NCI-H2196 treated with DMSO at 0.1 percent for 48 hours (cell line): Measurements from ENCODE around the gene DAPK2.

ENCODE experiments used
- DNase-seq: peaks from one replicate; lab custom pipeline; 2025; ENCODE audit not compliant: unreplicated experiment; lab: John Stamatoyannopoulos, UW

DAPK2 gene

DNA sequence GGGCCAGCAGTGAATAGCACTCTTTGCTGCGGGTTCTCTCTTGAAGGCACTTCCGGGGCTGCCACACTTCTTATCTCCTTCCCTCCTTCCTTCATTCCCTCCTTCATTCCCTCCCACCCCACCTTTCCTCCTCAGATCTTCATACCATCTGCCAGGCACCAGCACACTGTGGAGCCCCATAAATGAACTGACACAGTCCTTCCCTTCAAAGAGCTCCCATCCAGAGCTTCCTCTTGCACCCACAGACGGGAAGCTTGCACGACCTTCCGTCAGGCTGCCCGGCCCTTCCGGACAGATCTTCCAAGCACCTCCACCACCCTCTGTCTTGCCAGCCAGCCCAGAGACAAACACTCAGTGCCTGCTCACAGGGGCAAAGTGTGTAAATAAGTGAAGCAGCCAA lies 147.1 kb downstream of the DAPK2 start:
- no peak for DNase-seq

DNA sequence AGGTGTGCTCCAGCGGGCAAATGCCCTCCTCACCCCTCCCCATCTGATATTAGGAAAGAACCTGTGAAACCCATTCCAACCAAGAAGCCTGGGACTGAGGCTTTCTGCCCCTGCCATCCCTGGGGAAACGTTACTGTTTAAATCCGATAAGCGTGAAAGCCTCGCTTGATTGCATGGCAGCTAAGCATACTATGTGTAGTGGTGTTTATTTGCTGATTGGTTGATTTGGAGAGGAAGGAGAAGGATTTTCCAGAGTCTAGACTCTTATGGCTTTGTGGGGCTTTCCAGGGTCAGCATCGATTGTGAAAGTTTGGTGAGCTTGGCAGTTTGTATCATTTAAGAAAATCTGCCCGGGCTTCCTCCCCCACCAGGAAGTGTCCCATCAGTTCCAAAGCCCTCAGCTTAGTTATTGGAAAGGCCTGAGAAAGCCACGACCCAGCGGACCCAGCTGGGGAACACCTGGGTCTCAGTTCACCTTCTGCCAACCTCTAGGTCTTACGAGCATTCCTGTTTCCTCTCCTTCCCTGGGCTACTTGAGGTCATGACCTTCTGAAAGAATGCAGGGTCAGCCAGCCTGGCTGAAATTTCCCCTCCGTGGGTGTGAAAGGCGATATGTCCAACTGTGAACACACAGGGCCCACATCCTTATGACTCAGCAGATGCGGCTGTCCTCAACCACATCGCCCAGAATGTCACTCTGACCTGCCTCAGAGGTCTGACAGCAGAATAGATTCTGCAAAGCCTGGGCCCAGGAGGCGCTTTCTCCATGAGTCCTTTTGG lies 149.8 kb downstream of the DAPK2 start:
- DNase-seq, result no peak

DNA sequence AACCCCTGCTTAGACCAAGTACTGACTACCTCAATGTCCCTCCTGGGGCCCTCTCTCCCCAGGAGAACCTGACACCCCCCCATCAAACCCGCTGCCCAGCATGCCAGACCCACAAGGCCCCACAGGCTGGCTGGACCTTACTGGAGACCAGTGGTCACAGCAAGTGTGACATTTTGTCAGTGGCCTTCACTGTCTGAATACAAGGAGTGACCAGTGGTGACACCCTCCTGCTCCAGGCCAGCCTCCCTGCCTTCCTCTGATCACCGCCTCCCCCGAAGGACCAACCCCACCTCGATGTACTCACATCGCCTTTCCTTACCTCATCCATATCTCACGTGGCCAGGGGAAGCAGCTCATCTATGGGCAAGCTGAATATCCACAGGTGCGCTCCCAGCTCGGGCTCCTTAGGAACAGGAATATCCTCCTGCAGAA lies 150.5 kb downstream of the DAPK2 start:
- no peak for DNase-seq

DNA sequence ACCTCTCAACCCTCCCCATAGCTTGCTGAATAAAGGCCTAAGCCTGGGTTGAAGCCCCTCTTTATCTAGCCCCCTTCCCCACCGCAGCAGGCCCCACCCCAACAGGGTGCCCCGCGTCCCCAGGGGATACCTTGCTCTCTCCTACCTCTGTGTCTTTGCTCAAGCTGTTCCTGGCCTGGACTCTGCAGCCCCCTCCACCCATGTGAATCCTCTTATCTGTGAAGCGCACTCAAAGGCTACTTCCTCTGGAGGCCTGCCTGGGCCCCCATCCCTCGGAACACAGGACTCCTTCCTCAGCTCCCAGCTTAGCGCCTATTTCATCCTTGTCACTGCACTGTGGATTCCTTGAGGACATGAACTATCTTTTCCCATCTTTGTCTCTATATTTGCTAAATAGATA lies 151.1 kb downstream of the DAPK2 start:
- no peak for DNase-seq

DNA sequence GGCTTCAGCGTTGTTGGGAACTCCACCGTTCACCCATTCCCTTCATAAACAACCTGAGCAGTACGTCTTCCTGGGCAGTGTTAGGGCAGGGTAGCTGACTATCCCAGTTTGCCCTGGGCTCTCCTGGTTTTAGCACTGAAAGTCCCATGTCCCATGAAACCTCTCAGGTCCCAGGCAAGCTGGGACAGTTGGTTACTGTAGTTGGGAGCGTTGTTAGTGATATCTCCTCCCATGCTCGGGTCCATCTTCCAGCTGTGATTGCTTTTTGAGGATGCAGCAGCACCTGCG lies 151.7 kb downstream of the DAPK2 start:
- DNase-seq, result no peak

DNA sequence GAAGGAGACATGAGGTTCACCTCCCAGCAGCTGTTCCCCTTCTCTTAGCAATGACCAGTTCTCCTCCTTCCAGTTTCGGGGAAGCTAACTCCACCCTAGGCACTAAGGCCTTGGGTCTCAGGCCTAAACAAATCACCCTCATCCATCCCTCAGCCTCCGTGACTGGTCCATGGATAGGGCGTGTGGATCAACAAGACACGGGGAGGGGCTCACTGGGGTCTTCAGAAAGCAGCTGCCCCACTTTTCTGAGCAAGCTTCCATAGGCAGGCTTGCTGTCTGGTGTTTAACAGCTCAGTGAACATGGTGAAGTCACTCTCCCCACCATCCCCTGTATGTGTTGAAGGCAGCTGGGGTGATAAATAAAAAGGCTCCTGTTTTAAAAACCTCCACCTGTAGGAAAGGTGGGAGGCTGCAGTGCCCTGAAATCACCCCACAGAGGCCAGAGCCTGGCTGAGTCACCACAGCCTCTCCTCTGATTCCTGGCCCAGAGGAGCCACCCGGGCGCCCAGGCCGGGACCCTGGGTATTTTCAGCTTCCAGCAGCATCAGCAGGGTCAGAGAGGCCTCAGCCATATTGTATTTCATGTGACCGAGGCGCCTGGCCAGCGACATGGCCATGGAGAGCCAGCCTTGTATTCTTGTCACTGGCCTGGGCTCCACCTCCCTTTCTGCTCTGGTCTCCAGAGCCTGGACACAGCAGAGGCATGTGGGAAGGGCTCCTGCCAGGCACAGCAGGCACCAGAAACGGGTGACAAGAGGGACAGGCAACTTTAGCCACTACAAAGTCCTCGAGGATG lies 152.2 kb downstream of the DAPK2 start:
- DNase-seq, result no peak

DNA sequence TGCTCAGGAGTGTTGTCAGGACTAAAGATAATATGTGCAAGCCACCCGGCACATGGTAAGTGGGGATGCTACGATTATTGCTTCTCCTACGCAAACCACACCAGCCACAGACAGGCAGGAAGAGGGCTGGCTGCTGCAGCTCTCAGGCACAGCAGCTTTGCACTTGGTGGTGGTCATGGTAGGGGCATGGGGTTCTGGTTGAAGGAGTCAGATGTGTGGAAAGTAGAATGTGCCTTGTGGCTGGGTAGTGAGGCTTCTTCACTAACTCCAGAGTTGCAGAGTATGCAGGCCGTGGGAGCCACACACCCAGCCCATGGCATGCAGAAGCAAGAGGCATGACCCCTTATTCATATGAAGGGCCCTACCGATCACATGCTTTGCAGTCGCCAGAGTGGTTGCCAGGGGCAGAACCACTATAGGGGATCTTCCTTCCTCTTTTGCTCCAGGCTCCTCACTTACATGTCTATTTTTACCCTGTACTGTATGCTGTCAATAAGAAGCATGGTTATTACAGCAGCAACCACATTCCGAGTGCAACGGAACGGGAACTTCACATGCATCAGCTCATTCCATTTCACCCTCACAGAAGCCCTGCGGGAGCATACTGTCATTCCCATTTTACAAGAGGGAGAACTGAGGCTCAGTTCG lies 153.4 kb downstream of the DAPK2 start:
- DNase-seq, result no peak

DNA sequence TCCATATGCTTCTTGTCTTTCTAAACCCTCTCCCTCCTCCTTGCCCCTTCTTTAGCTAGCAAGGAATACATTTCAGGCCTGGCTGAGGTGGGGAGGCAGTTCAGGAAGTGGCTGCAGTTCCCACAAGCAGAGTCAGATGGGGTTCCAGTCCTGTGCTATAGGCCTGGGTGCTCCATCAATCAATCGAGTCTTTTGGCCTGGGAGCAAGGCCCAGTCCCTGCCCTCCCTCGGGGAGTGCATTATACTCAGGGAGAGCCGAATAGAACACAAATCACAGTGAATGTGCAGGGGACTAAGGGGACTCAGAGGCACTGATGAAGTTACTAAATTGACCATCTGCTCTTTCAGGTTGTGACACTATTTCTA lies 154.5 kb downstream of the DAPK2 start:
- no peak for DNase-seq

DNA sequence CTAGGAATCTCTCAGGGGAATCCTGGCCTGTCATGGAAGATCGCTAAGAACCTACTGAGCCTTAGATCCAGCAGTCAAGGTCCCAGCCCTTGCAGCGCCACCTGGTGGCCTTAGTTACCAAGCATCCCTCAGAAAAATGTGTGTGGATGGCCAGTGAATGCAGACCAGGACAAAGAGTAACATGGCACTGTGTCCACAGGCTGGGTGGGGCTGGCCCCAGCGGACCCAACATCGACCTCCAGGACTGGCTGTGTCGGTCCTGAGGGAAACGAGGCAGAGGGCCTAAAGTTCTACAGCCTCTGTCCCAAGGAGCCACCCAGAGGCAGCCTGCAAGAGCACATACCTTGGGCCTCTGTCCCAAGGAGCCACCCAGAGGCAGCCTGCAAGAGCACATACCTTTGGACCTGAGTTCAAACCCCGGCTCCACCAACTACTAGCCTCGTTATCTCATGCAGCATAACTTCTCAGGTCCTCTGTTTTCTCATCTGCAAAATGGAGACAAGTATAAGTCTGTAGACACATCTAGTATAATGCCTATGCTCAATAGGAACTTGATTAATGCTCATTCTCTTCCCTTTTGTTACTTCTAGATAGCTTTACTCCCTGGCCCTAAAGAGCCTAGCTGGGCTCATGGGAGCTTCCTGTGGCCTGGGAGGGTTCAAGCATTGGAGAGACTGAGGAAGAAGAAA lies 155.1 kb downstream of the DAPK2 start:
- DNase-seq, result no peak

DNA sequence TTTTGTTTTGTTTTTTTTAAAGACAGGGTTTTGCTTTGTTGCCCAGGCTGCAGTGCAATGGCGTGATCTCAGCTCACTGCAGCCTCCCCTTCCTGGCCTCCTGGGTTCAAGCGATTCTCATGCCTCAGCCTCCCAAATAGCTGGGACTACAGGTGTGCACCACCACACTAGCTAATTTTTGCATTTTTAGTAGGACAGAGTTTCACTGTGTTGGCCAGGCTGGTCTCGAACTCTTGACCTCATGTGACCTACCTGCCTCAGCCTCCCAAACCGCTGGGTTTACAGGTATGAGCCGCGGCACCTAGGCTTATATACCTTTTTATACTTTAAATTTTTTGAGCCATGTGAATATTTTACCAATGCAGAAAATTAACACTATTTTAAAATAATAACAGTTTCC lies 155.7 kb downstream of the DAPK2 start:
- DNase-seq, result no peak

DNA sequence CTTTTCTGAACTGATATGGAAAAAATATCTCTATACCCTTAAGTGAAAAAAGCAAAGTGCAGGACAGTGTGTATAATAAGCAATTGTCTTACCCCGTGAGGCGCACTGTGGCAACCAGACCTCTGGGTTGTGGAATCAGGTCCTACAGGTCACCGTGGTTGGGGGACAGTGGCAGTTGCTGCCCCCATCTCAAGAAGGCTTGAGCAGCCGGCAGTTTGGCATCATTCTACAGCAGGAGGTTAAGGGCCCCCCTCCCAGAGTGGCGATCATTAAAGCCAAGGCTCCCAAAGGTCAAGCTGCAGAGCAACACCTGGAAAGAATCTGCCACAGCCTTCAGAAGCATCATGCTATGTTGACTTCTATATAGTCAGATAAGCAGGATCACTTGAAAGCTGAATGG lies 156.5 kb downstream of the DAPK2 start:
- no peak for DNase-seq

DNA sequence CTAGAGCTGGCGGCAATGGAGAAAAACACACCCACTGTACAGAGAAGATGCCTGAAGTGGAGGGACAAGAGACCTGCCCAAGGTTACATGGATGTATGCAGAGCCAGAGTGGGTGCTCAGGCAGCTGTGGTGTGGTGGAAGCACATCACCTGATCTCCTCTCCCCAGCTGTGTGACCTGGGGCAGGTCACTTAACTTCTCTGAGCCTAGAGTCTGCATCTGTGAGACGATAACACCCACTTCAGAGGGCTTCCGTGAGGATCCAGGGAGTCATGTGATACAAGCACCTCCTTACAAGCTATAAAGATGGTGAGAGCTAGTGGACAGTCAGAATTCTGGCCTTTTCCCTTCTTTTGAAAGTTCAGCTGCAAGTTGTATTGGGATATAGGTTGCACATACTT lies 157.5 kb downstream of the DAPK2 start:
- no peak for DNase-seq

DNA sequence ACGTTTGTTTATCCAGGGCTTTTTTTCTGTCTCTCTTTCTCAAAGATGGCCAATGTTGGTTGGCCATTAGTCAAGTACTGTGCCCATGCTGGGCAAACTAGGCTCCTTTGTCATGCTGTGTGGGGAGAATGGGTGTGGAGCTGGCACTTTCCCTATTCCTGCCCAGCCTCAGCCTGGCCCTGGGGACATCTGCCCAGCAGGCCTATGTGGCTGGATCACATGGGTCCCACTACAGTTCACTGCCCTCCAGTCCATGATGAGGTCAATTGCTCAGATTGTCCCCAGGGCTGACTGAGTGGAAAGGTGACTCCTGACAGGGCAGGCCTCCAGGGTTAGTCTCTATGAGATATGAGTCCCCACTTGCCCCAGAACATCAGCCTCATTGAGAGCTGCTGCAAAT lies 158.1 kb downstream of the DAPK2 start:
- DNase-seq, result no peak

DNA sequence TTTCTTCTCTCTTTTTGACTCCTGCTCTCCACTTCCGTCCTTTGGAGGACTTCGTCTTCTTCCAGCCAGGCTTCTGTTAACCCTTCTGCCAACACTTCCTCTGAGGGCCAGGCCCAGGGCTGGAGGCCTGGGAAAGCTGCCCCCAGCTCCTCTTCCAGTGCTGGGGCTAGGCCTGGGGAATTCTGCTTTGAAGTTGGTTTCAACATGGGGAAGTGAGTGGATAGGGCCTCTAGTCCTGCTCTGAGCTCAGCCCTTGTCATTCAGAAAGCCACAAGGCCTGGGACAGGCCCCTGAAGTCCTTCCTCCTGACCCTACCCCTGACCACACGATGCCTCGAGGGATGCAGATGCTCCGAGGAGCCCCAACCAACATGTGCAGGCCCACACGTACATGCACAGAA lies 158.7 kb downstream of the DAPK2 start:
- no peak for DNase-seq

DNA sequence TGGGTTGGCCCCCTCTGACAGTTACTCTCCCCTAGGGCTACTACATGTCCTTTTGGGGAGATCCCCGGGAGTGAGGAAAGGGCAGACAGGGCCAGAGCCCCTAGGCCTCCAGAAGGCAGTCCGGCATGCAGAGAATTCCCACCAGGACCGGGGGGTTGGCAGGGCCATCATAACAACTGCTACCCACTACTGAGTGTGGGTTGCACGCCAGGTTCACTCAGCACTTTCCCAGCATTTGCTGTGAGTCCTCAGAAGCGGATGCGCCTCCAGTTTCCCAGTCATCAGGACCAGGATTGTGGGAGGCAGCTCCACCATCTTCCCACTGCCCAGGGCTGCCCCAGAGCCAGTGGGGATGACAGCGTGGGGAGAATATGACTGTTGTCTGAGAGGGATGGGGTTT lies 161.3 kb downstream of the DAPK2 start:
- no peak for DNase-seq

DNA sequence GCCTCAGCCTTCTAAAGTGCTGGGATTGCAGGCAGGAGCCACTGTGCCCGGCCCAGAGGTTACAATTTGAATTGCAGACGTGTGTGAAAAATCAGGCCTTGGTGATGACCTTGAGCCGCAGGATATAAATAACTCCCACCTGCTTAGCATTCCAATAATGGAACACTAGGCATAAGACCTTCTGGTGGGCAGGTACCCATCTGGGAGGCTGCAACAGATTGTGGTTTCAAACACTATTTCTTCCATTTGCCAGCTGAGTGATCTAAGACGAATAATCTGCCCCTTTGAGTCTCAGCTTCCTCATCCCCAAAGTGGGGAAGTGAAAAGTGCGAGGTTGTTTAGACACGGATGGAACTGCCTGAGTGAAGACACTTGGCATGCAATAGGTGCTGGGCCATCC lies 164.9 kb downstream of the DAPK2 start:
- no peak for DNase-seq

DNA sequence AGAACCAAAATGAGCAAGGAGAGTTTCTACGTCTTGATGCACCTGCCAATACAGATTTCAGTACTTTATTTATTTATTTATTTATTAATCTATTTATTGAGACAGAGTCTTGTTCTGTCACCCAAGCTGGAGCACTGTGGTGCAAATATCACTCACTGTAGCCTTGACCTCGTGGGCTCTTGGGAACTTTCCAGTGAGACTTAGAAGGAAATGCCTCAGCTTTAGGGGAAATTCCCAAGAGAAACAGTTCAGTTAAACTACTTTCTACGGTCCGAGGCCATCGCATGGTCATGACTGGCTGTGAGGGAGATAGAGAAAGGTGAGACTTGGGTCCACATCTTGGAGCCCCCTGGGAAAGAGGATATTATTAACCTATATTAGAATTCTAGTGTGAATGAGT lies 165.5 kb downstream of the DAPK2 start:
- no peak for DNase-seq

DNA sequence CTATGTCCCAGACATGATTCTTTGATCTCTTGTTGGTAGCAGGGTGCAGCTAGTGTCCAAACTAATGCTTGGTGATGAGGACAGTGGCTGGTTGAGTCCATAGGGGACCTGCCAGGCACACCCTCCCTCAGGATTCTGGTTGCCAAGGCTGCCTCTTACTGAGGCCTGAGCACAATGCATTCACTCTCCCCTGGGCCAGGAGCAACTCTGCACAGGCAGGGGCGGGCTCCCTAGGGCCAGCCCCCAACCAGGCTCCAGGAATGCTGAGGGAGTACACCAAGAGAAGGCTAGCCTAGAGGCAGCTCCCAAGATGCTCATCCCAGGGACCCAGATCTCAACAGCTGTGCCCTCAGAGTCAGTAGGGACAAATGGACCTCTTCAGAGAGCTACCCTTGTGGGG lies 166.3 kb downstream of the DAPK2 start:
- DNase-seq, result no peak

DNA sequence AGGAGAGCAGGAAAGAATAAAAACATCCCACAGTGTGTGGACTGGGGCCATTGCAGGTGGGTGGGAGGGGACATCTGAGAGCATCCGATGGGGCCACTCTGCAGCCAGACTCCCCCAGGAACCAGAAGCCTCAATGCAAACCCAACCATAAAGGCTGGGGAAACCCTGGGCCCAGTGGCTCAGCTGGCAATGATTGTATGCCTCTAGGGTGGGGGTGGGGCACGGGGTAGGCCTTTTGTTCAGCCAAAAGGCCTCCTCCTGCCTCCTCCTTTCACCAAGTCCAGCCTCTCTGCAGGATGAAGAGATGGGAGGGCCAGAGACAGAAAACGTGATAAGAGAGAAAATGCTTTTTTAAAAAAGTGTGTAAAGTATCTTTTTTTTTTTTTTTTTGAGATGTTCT lies 167.1 kb downstream of the DAPK2 start:
- DNase-seq, result no peak

DNA sequence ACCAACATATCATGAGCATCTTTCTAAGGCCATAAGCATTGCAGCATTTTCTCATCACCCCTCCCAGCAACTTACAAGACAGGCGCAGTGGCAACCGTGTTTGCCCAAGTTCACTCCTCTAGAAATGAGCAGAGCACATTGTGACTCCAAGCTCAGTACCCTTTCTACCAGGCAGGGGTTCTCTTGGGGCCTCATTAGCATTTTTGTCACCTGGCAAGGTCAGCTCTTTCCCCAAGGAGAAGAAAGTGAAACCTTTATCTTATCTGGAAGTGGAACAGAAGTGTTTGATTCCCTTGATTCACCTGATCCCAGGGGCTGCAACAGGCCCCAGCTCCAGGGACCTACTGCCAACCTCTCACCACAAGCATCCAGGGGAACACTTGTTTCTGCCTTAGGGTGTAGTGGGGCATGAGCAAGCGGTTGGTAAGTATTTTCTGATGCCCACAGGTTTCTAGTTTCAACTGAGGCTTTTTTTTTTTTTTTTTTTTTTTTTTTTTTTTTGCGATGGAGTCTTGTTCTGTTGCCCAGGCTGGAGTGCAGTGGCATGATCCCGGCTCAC lies 168.5 kb downstream of the DAPK2 start:
- DNase-seq, result no peak

DNA sequence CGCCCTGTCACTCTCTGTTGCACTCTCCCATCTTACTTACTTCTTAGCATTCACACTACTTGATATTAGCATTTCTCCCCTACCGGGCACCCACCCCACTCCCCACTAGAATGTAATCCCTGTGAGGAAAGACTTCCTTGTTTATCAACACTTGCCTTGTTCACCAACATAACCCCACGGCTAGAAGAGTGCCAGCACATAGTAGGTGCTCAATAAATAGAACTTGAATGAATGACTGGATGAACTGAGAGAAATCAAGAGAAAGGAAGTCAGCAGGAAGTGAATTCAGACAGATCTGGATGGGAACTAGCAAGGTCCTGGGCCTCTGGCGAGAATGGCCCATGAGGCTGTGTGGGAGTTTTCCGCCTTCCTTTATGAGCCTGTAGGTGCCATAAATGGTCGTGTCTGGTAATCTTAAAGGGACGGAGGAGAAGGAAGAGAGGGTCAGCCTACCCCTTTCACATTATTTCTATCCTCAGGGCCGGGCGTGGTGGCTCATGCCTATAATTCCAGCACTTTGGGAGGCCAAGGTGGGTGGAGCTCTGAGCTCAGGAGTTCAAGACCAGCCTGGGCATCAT lies 170.1 kb downstream of the DAPK2 start:
- DNase-seq, result no peak
